GM12875 (cell line): ENCODE data around the gene MIEF1.
"Not testable (repeated sequence)": the region's sequence is repeated elsewhere in the genome, so short reads cannot be mapped to it uniquely, and the experiment has no call there.

Experiments used
- H3K4me3 ChIP-seq: one replicate; pipeline ENCODE4 v1.5.1; 2011; ENCODE audit warnings: low read depth, low read length, control low read depth
- CTCF ChIP-seq: IDR thresholded peaks from 2 replicates; pipeline ENCODE4 v1.5.1; 2011; ENCODE audit warnings: low read depth, mild to moderate bottlenecking, control low read depth, inconsistent platforms, low read length, moderate library complexity, borderline replicate concordance; ENCODE audit not compliant: insufficient read depth

MIEF1 gene

GRCh38 chr22:39504071-39504470 is 2.0 kb downstream of the MIEF1 start:
- H3K4me3 ChIP-seq: no peak overlapping the region
- no peak for TF ChIP-seq CTCF

- not testable (repeated sequence) for H3K4me3 ChIP-seq
Measured at GRCh38 chr22:39507021-39507420, 4.9 kb downstream of the MIEF1 start.

DNA sequence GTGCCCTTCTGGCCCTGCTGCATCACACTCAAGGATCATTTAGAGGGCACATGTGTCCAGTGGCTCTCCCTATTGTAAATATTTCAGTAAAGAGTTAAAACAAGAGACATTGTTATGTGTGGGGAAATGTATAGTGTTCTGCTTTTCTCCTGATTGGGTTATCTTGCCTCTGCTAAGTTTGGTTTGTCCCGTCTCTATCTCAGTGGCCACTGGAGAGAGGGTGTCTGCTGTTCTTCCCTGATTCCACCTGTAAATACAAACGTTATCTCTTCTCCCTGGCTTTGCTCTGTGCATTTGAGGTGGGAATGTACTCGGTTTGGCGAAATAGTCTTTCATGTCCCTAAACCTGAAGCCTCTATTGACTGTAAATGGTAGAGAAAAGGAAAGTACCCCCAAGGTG is 6.3 kb downstream of the MIEF1 start:
- no peak for TF ChIP-seq CTCF
- no peak overlapping the region for H3K4me3 ChIP-seq

GRCh38 chr22:39510529-39511149 is 8.5 kb downstream of the MIEF1 start:
- no peak for TF ChIP-seq CTCF
- H3K4me3 ChIP-seq: no peak overlapping the region

DNA sequence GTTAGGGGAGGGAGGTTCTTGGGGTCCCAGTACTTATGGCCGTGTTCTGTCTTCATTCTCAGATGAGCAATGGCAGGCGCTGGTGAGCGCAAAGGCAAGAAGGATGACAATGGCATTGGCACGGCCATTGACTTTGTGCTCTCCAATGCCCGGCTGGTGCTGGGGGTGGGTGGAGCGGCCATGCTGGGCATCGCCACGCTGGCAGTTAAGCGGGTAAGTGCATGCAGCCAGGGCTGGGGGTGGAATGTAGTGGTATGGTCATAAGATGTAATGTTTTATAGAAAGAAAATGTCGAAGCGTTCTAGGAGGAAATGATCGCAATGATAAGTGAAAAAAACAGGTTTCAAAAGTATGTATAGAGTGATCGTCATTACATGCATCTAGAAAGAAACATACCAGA is 9.1 kb downstream of the MIEF1 start:
- no peak for TF ChIP-seq CTCF

DNA sequence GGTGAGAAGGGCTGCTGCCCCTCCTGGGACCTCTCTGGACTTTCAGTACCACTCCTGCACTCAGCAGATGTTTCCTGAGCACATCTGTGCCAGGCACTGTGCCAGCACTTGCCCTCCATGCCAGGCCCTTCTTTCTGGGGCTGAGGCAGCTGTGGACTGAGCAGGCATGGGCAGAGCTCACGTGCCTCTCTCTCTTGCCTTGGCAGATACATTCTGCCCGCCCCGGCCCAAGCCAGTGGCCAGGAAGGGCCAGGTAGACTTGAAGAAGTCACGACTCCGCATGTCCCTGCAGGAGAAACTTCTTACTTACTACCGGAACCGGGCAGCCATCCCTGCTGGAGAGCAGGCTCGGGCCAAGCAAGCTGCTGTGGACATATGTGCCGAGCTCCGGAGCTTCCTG is 9.9 kb downstream of the MIEF1 start:
- no peak for TF ChIP-seq CTCF
- no peak overlapping the region for H3K4me3 ChIP-seq

More for the DNA sequence above, 9.1 kb downstream of the MIEF1 start:
- H3K4me3 ChIP-seq: no peak overlapping the region

DNA sequence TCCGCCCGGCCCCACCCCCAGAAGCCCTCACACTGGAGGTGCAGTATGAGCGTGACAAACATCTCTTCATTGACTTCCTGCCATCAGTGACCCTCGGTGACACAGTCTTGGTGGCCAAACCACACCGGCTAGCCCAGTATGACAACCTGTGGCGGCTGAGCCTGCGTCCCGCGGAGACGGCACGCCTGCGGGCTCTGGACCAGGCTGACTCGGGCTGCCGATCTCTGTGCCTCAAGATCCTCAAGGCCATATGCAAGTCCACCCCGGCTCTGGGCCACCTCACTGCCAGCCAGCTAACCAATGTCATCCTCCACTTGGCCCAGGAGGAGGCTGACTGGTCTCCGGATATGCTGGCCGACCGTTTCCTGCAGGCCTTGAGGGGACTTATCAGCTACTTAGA is 11.7 kb downstream of the MIEF1 start:
- no peak overlapping the region for H3K4me3 ChIP-seq
- no peak for TF ChIP-seq CTCF

DNA sequence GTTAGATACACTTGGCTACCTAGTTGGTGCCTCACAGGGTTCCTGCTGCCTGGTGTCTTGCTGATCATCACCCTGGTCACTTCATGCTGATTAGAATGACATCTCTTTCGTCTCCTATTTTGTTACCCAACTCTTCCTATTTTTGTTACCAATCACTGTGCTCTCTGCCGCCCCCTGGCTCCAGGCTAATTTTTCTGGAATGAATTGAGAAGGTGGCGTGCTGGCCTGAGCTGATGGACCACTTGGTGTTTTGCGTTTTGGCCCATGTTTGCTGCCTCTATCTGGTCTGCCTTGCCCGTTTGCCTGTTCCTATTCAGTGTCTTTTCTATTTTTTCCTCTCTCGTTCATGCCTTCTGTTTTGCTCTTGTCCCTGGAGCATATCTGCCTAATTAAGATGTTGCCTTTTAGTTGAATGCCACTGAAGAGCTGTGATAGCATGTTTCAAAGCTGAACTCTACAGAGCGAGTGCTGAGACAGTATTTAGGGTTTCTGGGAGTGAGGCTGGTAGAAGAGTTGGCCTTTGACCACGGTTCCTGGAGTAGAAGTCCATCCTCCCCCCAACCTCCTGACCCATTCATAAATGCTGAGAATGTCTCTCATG is 12.4 kb downstream of the MIEF1 start:
- no peak overlapping the region for H3K4me3 ChIP-seq
- TF ChIP-seq CTCF: peak; percentile 58
